Testis (tissue), 3 donors: Measurements from ENCODE around the gene VMP1. TPM values are rescaled to one million over a fixed set of nuclear protein-coding genes. Genes with fewer than 3 reads are reported as not detected.
A peak's percentile ranks its signal among the peaks of the same experiment; 100 is the strongest.

Experiments used
- DNase-seq: peaks from one replicate; pipeline ENCODE4 v3.0.0-alpha.2; 2019
- H3K27ac ChIP-seq, 2 donors: fragments of 200-600 bp; sonication (generic); one replicate each; pipeline ENCODE4 v1.5.1; 2019
- H3K27me3 ChIP-seq: fragments of 200-600 bp; sonication (generic); one replicate; pipeline ENCODE4 v1.5.1; 2019
- H3K36me3 ChIP-seq: fragments of 200-600 bp; sonication (generic); one replicate; pipeline ENCODE4 v1.5.1; 2017; ENCODE audit warnings: low read depth; ENCODE audit errors: missing control alignments
- H3K4me1 ChIP-seq: fragments of 200-600 bp; sonication (generic); one replicate; pipeline ENCODE4 v1.5.1; 2019
- H3K4me3 ChIP-seq, 2 donors: fragments of 200-600 bp; sonication (generic); one replicate each; pipeline ENCODE4 v1.5.1; 2017 to 2019
- H3K9me3 ChIP-seq: fragments of 200-600 bp; sonication (generic); one replicate; pipeline ENCODE4 v1.5.1; 2017
- CTCF ChIP-seq, 3 experiments: fragments of 450-650 bp in 2 of 3; fragments of 200-600 bp in 1 of 3; sonication (generic) in 1 of 3; IDR thresholded peaks; one replicate each; pipeline ENCODE4 v1.5.1; 2016 to 2019; ENCODE audit warnings: antibody characterized with exemption in 3 of 3, mild to moderate bottlenecking in 2 of 3, moderate library complexity in 1 of 3
- POLR2A ChIP-seq: fragments of 450-650 bp; IDR thresholded peaks from one replicate; pipeline ENCODE4 v1.6.1; 2017; ENCODE audit warnings: antibody characterized with exemption, mild to moderate bottlenecking, moderate library complexity
- WGBS, 2 donors: methylation state at CpG; one replicate each; pipeline ENCODE4 v1.1.5; 2018; 5-methylcytosine and 5-hydroxymethylcytosine counted together
- intact Hi-C: fragments of 100-400 bp; cut with DNase I; formaldehyde crosslinking; loops from one replicate; pipeline ENCODE4 v1.15.1; 2023; ENCODE audit warnings: low total_unique reads
- polyA plus RNA-seq: library from polyadenylated mRNA; stranded (reverse); fragments of 350-450 nt; fragmentation: Illumina TruSeq; extraction: RNeasy Lipid Tissue Mini Kit (QIAGEN cat#74804); gene quantifications from one replicate; pipeline ENCODE4 v1.2.3, GENCODE V29; 2014; ENCODE audit warnings: low read depth, low replicate concordance; ENCODE audit not compliant: insufficient read depth
- total RNA-seq, 2 donors: library from RNA; depleted of rRNA; stranded (reverse); fragments of >200 nt; gene quantifications; one replicate each; pipeline ENCODE4 v1.2.3, GENCODE V29; 2016

Gene VMP1
- total and polyA plus RNA-seq, 3 donors from 2014 or later, result 63.1 to 144 (median 108) TPM

- Histone ChIP-seq H3K36me3 (no peaks in the 10 kb centered on the region), H3K9me3 (no peaks in the 10 kb centered on the region), H3K4me3 (no peak overlapping the region), H3K4me1 (no peaks in the 10 kb centered on the region), H3K27me3 (no peaks in the 10 kb centered on the region), H3K27ac (no peak overlapping the region)
- DNase-seq, result no peak
- 94% methylated on average over 3 of the region's 3 CpGs for WGBS, 2 donors
- intact Hi-C loops, result no loop called here
- TF ChIP-seq POLR2A, result no peak
- TF ChIP-seq CTCF (IDR thresholded peaks at IDR 0.05), result no peak
Observed at GRCh38 chr17:59814685-59815084, 107.2 kb downstream of the VMP1 start.

GRCh38 chr17:59815965-59816364 lies 108.5 kb downstream of the VMP1 start:
- intact Hi-C loops, result no loop called here
- Histone ChIP-seq H3K9me3 (no peaks in the 10 kb centered on the region), H3K4me3 (no peak overlapping the region), H3K27me3 (no peaks in the 10 kb centered on the region), H3K36me3 (no peaks in the 10 kb centered on the region), H3K4me1 (no peaks in the 10 kb centered on the region), H3K27ac (no peak overlapping the region)
- WGBS, 2 donors, result 93 to 98% methylated on average over 1 of the region's 1 CpG
- no peak for DNase-seq
- TF ChIP-seq POLR2A (no peak), CTCF (IDR thresholded peaks at IDR 0.05) (no peak)

- Histone ChIP-seq H3K4me1 (peaks cover 1% of the 10 kb centered on the region), H3K9me3 (no peaks in the 10 kb centered on the region), H3K27me3 (no peaks in the 10 kb centered on the region), H3K36me3 (no peaks in the 10 kb centered on the region), H3K4me3 (no peak overlapping the region), H3K27ac (peak overlapping the region in 1 of 2 donors; percentile 2)
- TF ChIP-seq POLR2A (no peak), CTCF (IDR thresholded peaks at IDR 0.05) (no peak)
- WGBS, 2 donors, result 68 to 74% methylated on average over 5 of the region's 5 CpGs
- intact Hi-C loops, result no loop called here
- no peak for DNase-seq
Observed at GRCh38 chr17:59825533-59826322, 118.3 kb downstream of the VMP1 start.

GRCh38 chr17:59826706-59827453 lies 119.4 kb downstream of the VMP1 start:
- intact Hi-C loops, result no loop called here
- peak overlapping the region in 1 of 2 donors; percentile 16 for H3K27ac ChIP-seq
- no peak overlapping the region for H3K4me3 ChIP-seq
- no peaks in the 10 kb centered on the region for H3K27me3 ChIP-seq
- DNase-seq, result no peak
- peaks cover 7% of the 10 kb centered on the region for H3K4me1 ChIP-seq
- TF ChIP-seq POLR2A, result no peak
- no peak for TF ChIP-seq CTCF (IDR thresholded peaks at IDR 0.05)
- no peaks in the 10 kb centered on the region for H3K36me3 ChIP-seq
- H3K9me3 ChIP-seq, result no peaks in the 10 kb centered on the region
- WGBS, 2 donors, result 88 to 94% methylated on average over 4 of the region's 4 CpGs
